Stimulated activated CD4-positive, alpha-beta T cell treated with anti-CD3 and anti-CD28 coated beads, Interleukin-1b, Interleukin-23, amount 100 ng/mL, for 1 hour (primary cell): ENCODE data around the gene GRAMD1B.

Source experiments
- DNase-seq, 2 donors: peaks; one replicate each; pipeline ENCODE4 v3.0.0-alpha.2; 2020; ENCODE audit warnings: low read depth in 2 of 2

Gene GRAMD1B

GRCh38 chr11:123588117-123588863 lies 158.2 kb downstream of the GRAMD1B start:
- DNase-seq = no peak

DNA sequence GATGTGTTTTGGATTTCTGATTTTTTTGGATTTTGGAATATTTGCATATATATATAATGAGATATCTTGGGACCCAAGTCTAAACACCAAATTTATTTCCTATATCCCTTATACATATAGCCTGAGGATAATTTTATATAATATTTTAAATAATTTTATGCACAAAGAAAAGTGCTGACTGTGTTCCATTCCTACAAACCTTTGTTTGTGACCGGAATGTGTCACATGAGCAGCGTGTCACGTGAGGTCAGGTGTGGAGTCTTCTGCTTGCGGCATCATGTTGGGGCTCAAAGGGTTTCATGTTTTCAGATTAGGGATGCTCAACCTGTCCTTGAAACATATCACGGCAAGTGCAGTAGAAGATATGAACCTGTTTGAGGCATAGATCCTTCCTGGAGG lies 158.8 kb downstream of the GRAMD1B start:
- DNase-seq = no peak

GRCh38 chr11:123590296-123590912 lies 160.3 kb downstream of the GRAMD1B start:
- no peak for DNase-seq

DNA sequence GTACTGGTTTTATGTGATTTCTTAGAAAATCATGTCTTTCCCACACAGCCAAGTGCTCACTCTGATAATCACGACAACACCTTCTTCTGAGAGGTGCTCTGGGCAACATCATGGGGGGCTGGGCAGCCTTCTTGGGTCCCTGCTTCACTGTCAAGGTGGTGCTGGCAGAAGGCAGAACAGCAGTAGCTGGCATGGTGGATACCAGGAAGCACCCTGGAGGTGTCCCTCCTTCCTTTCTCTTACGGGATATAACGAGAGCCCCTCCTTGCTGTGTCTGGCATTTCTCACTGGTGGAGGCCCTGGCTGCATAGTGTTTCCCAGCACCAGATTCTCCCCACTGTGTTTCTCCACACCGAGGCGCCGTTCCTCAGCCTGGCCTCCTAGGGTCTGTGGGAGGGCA lies 163.5 kb downstream of the GRAMD1B start:
- DNase-seq = no peak

- no peak for DNase-seq
Observed at GRCh38 chr11:123594188-123594901, 164.3 kb downstream of the GRAMD1B start.

GRCh38 chr11:123594921-123595320 lies 164.9 kb downstream of the GRAMD1B start:
- DNase-seq = no peak

DNA sequence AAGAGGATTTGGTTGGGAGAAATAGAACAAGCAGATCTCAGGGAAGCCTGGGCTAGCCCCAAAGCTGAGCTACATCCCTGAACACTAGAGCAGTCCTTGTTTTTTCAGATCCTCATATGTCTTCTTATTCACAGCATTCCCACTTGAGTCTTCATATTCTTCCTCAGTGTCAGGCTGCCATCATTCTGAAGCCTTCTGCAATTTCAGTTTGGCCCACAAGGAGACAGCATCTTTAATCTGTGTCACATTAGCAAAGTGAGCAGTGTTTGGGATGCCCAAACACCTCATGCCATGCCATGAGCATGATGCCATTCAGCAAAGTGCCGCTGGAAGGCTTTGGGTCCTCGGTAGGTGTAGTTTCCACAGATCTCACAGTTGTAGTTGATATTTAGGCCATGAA lies 167.8 kb downstream of the GRAMD1B start:
- no peak for DNase-seq

GRCh38 chr11:123601136-123601535 lies 171.1 kb downstream of the GRAMD1B start:
- DNase-seq = no peak

DNA sequence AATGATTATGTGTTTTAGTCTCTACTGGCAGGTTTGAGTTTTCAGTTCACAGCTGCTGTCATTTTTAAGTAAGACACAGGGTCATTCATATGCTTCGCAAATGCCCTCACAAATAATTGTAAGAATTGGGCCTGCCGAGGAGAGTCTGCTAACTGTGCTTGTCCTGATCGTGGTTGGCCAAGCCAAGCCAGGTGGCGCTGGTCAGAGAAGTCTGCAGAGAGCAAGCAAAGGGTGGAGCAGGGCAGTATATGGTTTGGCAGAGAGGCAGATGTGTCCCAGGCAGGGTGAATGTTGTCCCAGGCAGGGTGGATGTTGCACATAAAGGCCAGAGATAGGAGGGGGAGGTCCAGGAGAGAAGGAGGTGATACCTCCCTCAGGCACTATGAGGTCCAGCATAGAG lies 171.7 kb downstream of the GRAMD1B start:
- DNase-seq = no peak

DNA sequence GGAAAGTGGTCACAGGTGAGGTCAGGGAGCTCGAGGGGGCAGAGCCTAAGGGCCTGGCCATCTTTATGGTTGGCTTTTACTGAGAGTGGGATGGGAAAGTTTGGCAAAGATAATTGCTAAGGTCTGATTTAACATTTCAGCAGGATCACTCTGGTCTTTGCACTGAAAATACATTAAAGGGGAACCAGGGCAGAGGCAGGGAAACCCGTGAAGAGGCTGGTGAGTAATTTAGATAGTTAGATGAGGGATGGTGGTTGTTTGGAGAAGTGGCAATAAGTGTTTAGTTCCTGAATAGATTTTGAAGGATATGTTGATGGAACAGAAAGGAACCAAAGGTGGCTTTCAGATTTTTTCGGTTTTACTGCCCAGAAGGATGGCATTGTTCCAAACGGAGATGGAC lies 173.6 kb downstream of the GRAMD1B start:
- no peak for DNase-seq

- DNase-seq = no peak
Observed at GRCh38 chr11:123607781-123608180, 177.7 kb downstream of the GRAMD1B start.

DNA sequence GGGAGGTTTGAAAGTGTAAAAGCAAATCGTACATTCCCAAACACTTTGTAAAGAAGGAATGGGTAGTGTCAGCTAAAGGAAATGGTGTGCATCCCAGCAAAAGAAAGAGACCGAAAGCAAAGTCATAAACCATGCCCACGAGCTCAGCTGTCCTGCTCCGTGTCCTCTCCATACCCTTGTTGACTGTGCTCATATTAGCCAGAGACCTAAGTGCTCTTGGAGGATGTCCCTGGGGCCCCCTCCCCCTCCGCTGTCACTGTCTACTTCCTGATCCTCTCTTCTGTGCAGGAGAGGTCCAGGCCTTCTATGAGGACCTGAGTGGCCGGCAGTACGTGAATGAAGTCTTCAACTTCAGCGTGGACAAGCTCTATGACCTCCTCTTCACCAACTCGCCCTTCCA lies 178.3 kb downstream of the GRAMD1B start:
- DNase-seq = no peak

DNA sequence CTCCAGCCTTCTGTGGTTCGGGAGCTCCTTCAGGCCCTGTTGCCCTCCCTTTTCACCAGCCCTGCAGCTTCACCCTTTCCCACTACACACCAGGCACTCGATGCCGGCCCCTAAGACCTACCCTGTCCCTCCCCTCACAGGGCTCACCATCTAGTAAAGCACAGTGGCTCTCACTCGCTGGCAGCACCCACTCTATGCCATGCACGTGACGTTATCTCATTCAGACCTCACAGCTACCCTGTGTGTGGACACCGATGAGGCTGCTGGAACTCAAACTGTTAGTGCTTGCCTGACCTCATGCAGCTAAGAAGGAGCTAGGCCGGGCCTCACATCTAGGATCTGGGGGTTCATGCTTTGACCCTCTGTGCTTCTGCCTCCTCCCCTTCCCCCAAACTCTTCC lies 178.9 kb downstream of the GRAMD1B start:
- DNase-seq = no peak

DNA sequence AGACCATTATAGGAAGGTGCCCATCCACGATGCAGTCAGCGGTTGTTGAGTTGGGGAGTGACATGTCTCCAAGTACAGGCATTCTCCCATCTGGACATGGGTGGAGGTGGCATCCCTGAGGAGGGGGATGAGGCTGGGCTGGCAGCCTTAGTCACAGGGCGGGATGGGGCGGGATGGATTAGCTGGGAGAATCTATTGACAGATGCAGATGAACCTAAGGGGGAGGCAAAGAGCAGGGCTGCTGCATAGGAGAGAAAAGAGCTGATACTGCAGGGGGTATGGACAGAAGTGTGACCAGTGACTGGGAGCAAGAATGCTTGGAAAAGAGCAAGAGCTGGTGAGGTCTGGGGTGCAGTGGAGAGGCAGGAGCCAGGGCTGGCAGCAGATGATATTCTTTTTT lies 181.6 kb downstream of the GRAMD1B start:
- DNase-seq = no peak

GRCh38 chr11:123616505-123617198 lies 186.6 kb downstream of the GRAMD1B start:
- DNase-seq = no peak

GRCh38 chr11:123622576-123622975 lies 192.5 kb downstream of the GRAMD1B start:
- DNase-seq = no peak

DNA sequence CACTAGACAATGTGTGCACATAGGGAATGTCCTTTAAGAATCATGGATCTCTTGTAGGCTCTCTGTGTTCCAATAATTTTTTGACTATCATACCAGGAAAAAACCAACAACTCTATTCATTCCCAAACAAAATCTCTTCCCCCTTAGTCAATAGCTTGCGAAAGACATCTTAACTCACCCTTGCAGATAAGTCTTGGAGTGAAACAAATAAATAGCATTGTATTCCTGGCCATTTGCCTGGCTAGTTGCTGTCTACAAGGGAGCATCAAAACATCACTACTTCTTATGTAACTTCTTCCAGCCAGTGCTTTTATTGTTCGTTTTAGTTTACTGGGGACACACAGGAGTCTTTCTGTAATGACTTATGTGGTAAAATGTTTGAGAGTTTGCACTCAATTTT lies 194.9 kb downstream of the GRAMD1B start:
- DNase-seq = no peak

DNA sequence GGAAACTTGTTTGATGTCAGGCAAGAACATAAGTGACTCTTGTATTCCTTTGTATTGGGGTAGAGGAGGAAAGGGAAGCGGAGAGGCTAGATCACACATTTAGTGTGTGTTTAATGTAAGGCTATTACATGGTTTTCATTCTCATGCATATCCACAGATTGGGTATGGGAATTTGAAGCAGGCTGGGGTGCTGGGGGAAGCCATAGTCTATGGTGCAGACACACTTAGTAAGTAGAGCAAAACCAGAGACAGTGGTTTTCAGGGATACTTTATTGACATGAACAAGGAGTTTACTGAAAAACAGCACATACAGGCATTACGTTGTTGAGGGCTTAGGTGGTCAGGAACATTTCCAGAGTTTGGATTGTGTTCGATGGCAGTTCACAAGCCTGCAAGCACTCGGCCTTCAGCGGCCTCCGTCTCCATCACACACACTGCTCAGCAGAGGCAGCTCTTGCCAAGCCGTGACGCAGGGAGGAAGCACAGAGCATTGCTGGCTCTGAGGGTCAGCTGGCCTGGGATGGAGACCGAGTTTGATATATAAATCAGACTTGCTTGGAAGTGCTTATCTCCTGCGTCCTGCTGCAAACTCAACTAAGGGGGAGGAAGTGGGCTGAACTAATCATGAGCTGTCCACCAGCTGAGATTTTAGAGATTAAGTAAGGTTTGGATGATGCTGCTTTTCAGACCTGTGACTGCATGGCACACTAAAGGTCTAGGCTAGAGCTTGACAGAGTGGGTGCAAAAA lies 199.0 kb downstream of the GRAMD1B start:
- DNase-seq = no peak

GRCh38 chr11:123630126-123630608 lies 200.1 kb downstream of the GRAMD1B start:
- DNase-seq = no peak

DNA sequence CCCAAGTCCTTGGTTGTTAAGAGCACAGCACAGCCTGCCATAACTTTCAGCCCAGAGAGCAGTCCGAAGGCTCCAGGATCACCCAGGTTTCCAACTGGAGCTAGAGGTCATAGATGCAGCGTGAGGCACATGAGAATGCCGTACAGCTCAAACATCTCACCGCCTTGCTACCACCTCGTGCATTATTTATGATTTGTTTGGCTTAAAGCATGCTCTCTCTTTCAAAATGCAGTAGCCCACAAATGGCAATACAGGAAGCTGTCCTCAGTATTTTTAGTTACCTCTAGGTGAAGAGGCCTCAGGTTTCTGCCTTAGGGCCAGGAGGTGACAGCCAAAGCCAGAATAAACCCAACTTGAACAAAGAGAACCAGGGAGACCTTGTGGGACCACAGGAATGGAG lies 210.0 kb downstream of the GRAMD1B start:
- DNase-seq = no peak

GRCh38 chr11:123640677-123641494 lies 210.8 kb downstream of the GRAMD1B start:
- peak in 1 of 2 donors; percentile 19 for DNase-seq
